Omental fat pad (tissue), 4 donors: ENCODE measurements around the gene KRTAP17-1. TPM values are rescaled to one million over a fixed set of nuclear protein-coding genes. Genes with fewer than 3 reads are reported as not detected.

Experiments
- ATAC-seq: fragments of 150-250 bp; one replicate; pipeline ENCODE4 v1.9.1; 2016; ENCODE audit warnings: mild to moderate bottlenecking, moderate library complexity; ENCODE audit not compliant: low FRiP score
- DNase-seq: peaks from one replicate; pipeline ENCODE4 v3.0.0-alpha.2; 2019; ENCODE audit warnings: low spot score
- CTCF ChIP-seq, 3 donors: fragments of 450-650 bp; IDR thresholded peaks; one replicate each; pipeline ENCODE4 v1.5.1; 2016 to 2017; ENCODE audit warnings: antibody characterized with exemption in 3 of 3, mild to moderate bottlenecking in 3 of 3, moderate library complexity in 2 of 3
- total RNA-seq, 4 donors: library from RNA; depleted of rRNA; stranded (reverse); fragments of >200 nt; gene quantifications; one replicate each; pipeline ENCODE4 v1.1.0, GENCODE V29; 2016

KRTAP17-1 gene
- total RNA-seq, 4 donors from 2014 or later, result not detected

- ATAC-seq, result no peak
- TF ChIP-seq CTCF (IDR thresholded peaks at IDR 0.05), result no peak
- DNase-seq, result no peak
Observed at GRCh38 chr17:41338961-41339485, 23.5 kb upstream of the KRTAP17-1 start.

- TF ChIP-seq CTCF (IDR thresholded peaks at IDR 0.05), result no peak
- DNase-seq, result no peak
- no peak for ATAC-seq
Observed at GRCh38 chr17:41335747-41336146, 20.2 kb upstream of the KRTAP17-1 start.

- no peak for ATAC-seq
Observed at GRCh38 chr17:41334385-41335305, 19.1 kb upstream of the KRTAP17-1 start.

GRCh38 chr17:41333836-41334235 is 18.3 kb upstream of the KRTAP17-1 start:
- ATAC-seq, result no peak
- DNase-seq, result no peak
- no peak for TF ChIP-seq CTCF (IDR thresholded peaks at IDR 0.05)

More at GRCh38 chr17:41334385-41335305, 19.1 kb upstream of the KRTAP17-1 start:
- no peak for TF ChIP-seq CTCF (IDR thresholded peaks at IDR 0.05)
- DNase-seq, result no peak

GRCh38 chr17:41333098-41333497 is 17.6 kb upstream of the KRTAP17-1 start:
- no peak for DNase-seq
- no peak for ATAC-seq
- TF ChIP-seq CTCF (IDR thresholded peaks at IDR 0.05), result no peak

- DNase-seq (no peak), ATAC-seq (no peak)
- TF ChIP-seq CTCF (IDR thresholded peaks at IDR 0.05), result no peak
Observed at GRCh38 chr17:41332239-41332638, 16.7 kb upstream of the KRTAP17-1 start.

GRCh38 chr17:41331606-41332005 is 16.1 kb upstream of the KRTAP17-1 start:
- ATAC-seq (no peak), DNase-seq (no peak)
- TF ChIP-seq CTCF (IDR thresholded peaks at IDR 0.05), result no peak
